Stimulated activated CD4-positive, alpha-beta T cell treated with anti-CD3 and anti-CD28 coated beads, TNF-alpha, amount 100 ng/mL, for 1 hour (primary cell): Measurements from ENCODE around the gene THADA.
"Not testable (repeated sequence)": the region's sequence is repeated elsewhere in the genome, so short reads cannot be mapped to it uniquely, and the experiment has no call there.

Experiments
- DNase-seq, 3 donors: peaks; one replicate each; pipeline ENCODE4 v3.0.0-alpha.2; 2020; ENCODE audit warnings: low read depth in 3 of 3, low spot score in 1 of 3

THADA gene

GRCh38 chr2:43600596-43600995 lies 4.8 kb upstream of the THADA start:
- DNase-seq = not testable (repeated sequence)

- DNase-seq = no peak
Measured at GRCh38 chr2:43594875-43595274, 963 bp downstream of the THADA start.

- DNase-seq = no peak
Measured at GRCh38 chr2:43593254-43593653, 2.6 kb downstream of the THADA start.

GRCh38 chr2:43592443-43592842 lies 3.4 kb downstream of the THADA start:
- no peak for DNase-seq

- DNase-seq = no peak
Measured at GRCh38 chr2:43585708-43586107, 10.1 kb downstream of the THADA start.

GRCh38 chr2:43579275-43579981 lies 16.4 kb downstream of the THADA start:
- DNase-seq = no peak

- DNase-seq = no peak
Measured at GRCh38 chr2:43576981-43577892, 18.6 kb downstream of the THADA start.

GRCh38 chr2:43572244-43572643 lies 23.6 kb downstream of the THADA start:
- DNase-seq = no peak

- no peak for DNase-seq
Measured at GRCh38 chr2:43569921-43570320, 25.9 kb downstream of the THADA start.

- no peak for DNase-seq
Measured at GRCh38 chr2:43568228-43568627, 27.6 kb downstream of the THADA start.

- DNase-seq = no peak
Measured at GRCh38 chr2:43566461-43566729, 29.4 kb downstream of the THADA start.

- no peak for DNase-seq
Measured at GRCh38 chr2:43563679-43564078, 32.2 kb downstream of the THADA start.

GRCh38 chr2:43560231-43560547 lies 35.6 kb downstream of the THADA start:
- no peak for DNase-seq

GRCh38 chr2:43559391-43560230 lies 36.2 kb downstream of the THADA start:
- no peak for DNase-seq

GRCh38 chr2:43557196-43557595 lies 38.6 kb downstream of the THADA start:
- DNase-seq = no peak

- no peak for DNase-seq
Measured at GRCh38 chr2:43556256-43556655, 39.6 kb downstream of the THADA start.

- DNase-seq = no peak
Measured at GRCh38 chr2:43553341-43553855, 42.4 kb downstream of the THADA start.

- no peak for DNase-seq
Measured at GRCh38 chr2:43551990-43552389, 43.8 kb downstream of the THADA start.

- DNase-seq = not testable (repeated sequence)
Measured at GRCh38 chr2:43548381-43548780, 47.5 kb downstream of the THADA start.

GRCh38 chr2:43542285-43542933 lies 53.4 kb downstream of the THADA start:
- no peak for DNase-seq

- no peak for DNase-seq
Measured at GRCh38 chr2:43541165-43541564, 54.7 kb downstream of the THADA start.
